Measurements from ENCODE around the gene FRMD7. TPM values are rescaled to one million over a fixed set of nuclear protein-coding genes. Genes with fewer than 3 reads are reported as not detected.

The FRMD7 gene
- total RNA-seq, 4 donors from 2014 or later = not detected

DNA sequence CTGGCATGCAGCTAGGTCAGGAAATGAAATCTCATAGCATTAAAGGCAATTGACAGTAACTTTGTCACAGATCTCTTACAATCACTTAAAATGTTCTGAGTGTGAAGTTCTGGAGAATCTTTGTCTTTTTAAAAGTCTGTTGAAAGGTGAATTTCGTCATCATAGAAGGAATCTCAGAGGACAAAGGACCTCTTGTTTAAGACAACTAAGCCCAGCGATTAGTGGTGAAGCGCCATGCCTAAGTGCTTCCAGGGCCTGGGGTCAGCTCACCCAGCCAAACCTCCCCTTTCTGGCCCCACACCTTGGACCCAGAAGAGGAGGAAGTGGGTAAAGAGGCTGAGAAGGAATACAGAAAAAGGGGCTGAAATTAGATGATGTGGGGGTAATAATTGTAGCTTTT is 8.5 kb downstream of the FRMD7 start:
- intact Hi-C loops (cut with DNase I; ENCODE audit: low total_unique reads) = no loop called here
- DNase-seq = no peak
- TF ChIP-seq POLR2A (IDR thresholded peaks at IDR 0.05) (no peak), EP300 (IDR thresholded peaks at IDR 0.05; ENCODE audit: low read depth) (no peak), POLR2AphosphoS5 (IDR thresholded peaks at IDR 0.05) (no peak)
- TF ChIP-seq, protein P1, sequence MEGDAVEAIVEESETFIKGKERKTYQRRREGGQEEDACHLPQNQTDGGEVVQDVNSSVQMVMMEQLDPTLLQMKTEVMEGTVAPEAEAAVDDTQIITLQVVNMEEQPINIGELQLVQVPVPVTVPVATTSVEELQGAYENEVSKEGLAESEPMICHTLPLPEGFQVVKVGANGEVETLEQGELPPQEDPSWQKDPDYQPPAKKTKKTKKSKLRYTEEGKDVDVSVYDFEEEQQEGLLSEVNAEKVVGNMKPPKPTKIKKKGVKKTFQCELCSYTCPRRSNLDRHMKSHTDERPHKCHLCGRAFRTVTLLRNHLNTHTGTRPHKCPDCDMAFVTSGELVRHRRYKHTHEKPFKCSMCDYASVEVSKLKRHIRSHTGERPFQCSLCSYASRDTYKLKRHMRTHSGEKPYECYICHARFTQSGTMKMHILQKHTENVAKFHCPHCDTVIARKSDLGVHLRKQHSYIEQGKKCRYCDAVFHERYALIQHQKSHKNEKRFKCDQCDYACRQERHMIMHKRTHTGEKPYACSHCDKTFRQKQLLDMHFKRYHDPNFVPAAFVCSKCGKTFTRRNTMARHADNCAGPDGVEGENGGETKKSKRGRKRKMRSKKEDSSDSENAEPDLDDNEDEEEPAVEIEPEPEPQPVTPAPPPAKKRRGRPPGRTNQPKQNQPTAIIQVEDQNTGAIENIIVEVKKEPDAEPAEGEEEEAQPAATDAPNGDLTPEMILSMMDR (IDR thresholded peaks at IDR 0.05) = no peak
- in situ Hi-C loops (cut with MboI; ENCODE audit: low pct_ligation_motif_present in 1 of 4, low pct_unique_long_range_greater_than_20kb in 1 of 4, low sequenced_read_pairs in 3 of 4) = no loop called here
- Histone ChIP-seq H3K36me3 (no peaks in the 10 kb centered on the region), H3K27ac (no peak overlapping the region), H3K9me3 (no peaks in the 10 kb centered on the region), H3K4me3 (no peak overlapping the region), H3K27me3 (no peaks in the 10 kb centered on the region), H3K4me1 (no peaks in the 10 kb centered on the region)
- WGBS, 2 donors (ENCODE audit: low coverage in 1 of 2) = 64% methylated on average over 3 of the region's 3 CpGs; no CpG with 5 or more reads in 1 of the 2 donors

DNA sequence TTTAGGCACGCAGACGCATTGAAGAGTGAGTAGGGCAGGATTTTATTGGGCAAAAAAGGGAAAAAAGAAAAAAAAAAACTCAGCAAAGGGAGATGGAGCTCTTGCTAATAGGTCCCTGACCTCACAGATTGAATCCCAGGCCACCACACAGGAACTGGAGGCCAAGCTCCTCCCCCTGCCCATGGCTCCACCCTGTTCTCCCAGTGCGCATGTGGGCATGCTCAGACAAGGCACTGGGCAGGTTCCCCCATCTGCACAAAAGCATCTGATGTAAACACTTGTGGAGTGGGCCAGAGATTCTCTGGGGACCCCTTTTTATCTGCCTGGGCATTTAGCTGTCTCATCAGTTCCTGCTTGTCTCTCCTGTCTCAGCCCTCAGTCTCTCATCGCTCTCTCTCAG is 9.5 kb downstream of the FRMD7 start:
- in situ Hi-C loops (cut with MboI; ENCODE audit: low pct_ligation_motif_present in 1 of 4, low pct_unique_long_range_greater_than_20kb in 1 of 4, low sequenced_read_pairs in 3 of 4) (no loop called here), intact Hi-C loops (cut with DNase I; ENCODE audit: low total_unique reads) (no loop called here)
- no peak overlapping the region for H3K4me3 ChIP-seq
- no peak overlapping the region for H3K27ac ChIP-seq
- no peaks in the 10 kb centered on the region for H3K36me3 ChIP-seq
- no peak for TF ChIP-seq EP300 (IDR thresholded peaks at IDR 0.05; ENCODE audit: low read depth)
- no peak for TF ChIP-seq POLR2AphosphoS5 (IDR thresholded peaks at IDR 0.05)
- no peak for TF ChIP-seq POLR2A (IDR thresholded peaks at IDR 0.05)
- TF ChIP-seq, protein P1 (IDR thresholded peaks at IDR 0.05) = no peak
- H3K4me1 ChIP-seq = no peaks in the 10 kb centered on the region
- H3K9me3 ChIP-seq = no peaks in the 10 kb centered on the region
- H3K27me3 ChIP-seq = no peaks in the 10 kb centered on the region
- no peak for DNase-seq
- 96% methylated on average over 4 of the region's 4 CpGs; no CpG with 5 or more reads in 1 of the 2 donors for WGBS, 2 donors (ENCODE audit: low coverage in 1 of 2)

DNA sequence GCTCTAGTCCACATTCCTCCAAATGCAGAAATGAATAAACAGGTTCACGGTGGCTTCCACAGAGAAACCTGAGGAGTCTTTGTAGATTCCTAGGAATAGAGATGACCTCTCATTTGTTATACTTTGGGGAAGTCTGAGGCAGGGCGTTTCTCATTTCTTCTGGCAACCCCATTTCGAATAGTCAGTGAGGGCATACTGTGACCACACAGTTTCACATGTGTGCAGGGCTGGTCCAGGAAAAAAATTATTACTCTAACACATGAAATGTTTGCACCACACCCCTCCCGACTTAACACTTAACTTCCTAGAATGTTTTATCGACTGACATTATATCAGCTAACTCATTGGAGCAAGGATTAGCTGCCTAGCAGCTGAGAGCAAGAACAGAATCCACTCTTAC is 12.0 kb downstream of the FRMD7 start:
- intact Hi-C loops (cut with DNase I; ENCODE audit: low total_unique reads) (no loop called here), in situ Hi-C loops (cut with MboI; ENCODE audit: low pct_ligation_motif_present in 1 of 4, low pct_unique_long_range_greater_than_20kb in 1 of 4, low sequenced_read_pairs in 3 of 4) (no loop called here)
- Histone ChIP-seq H3K9me3 (no peaks in the 10 kb centered on the region), H3K4me3 (no peak overlapping the region), H3K4me1 (no peaks in the 10 kb centered on the region), H3K27me3 (no peaks in the 10 kb centered on the region), H3K27ac (no peak overlapping the region), H3K36me3 (no peaks in the 10 kb centered on the region)
- 50 to 62% methylated on average over 2 to 5 of the region's 5 CpGs for WGBS, 2 donors (ENCODE audit: low coverage in 1 of 2)
- TF ChIP-seq, protein P1 (IDR thresholded peaks at IDR 0.05) = no peak
- TF ChIP-seq POLR2A (IDR thresholded peaks at IDR 0.05) = no peak
- no peak for TF ChIP-seq EP300 (IDR thresholded peaks at IDR 0.05; ENCODE audit: low read depth)
- TF ChIP-seq POLR2AphosphoS5 (IDR thresholded peaks at IDR 0.05) = no peak
- DNase-seq = no peak

DNA sequence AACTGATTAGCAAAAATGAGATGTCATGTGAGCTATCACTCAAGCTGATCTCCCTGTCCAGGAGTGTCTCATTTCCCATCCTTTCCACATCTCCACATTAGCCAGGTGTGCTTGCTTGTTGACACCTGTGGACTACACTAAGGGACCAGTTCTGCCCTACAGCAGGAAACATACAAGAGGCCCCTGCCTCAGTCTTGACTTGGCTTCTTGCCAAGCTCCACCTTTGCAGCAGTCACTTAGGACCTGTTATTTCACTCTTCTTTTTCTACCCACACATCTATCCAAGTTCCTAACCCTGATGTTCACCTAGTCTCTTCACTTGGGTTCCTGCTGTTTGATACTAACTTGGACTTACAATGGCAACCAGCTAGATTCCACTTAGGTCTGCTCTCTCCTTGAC is 13.2 kb downstream of the FRMD7 start:
- Histone ChIP-seq H3K4me1 (no peaks in the 10 kb centered on the region), H3K27me3 (no peaks in the 10 kb centered on the region), H3K9me3 (no peaks in the 10 kb centered on the region), H3K4me3 (no peak overlapping the region), H3K27ac (no peak overlapping the region), H3K36me3 (no peaks in the 10 kb centered on the region)
- in situ Hi-C loops (cut with MboI; ENCODE audit: low pct_ligation_motif_present in 1 of 4, low pct_unique_long_range_greater_than_20kb in 1 of 4, low sequenced_read_pairs in 3 of 4) = no loop called here
- TF ChIP-seq POLR2A (IDR thresholded peaks at IDR 0.05) = no peak
- no peak for TF ChIP-seq POLR2AphosphoS5 (IDR thresholded peaks at IDR 0.05)
- TF ChIP-seq EP300 (IDR thresholded peaks at IDR 0.05; ENCODE audit: low read depth) = no peak
- no peak for DNase-seq
- intact Hi-C loops (cut with DNase I; ENCODE audit: low total_unique reads) = no loop called here

DNA sequence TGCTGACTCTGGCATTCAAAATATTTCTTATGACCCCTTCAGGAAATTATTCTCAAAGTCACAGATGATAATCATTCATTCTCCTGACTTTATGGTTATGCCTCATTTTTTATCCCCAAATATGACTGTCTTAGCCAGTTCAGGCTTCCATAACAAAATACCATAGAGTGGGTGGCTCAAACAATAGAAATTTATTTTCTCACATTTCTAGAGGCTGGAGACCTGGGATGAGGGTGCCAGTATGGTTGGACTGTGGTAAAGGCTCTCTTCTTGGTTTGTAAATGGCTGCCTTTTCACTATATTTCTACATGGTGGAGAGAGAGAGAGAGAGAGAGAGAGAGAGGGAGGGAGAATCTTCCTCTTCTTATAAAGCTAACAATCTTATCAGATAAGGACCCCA is 20.5 kb downstream of the FRMD7 start:
- Histone ChIP-seq H3K9me3 (no peaks in the 10 kb centered on the region), H3K4me1 (no peaks in the 10 kb centered on the region), H3K4me3 (no peak overlapping the region), H3K27ac (no peak overlapping the region), H3K27me3 (no peaks in the 10 kb centered on the region), H3K36me3 (no peaks in the 10 kb centered on the region)
- TF ChIP-seq POLR2A (IDR thresholded peaks at IDR 0.05) (no peak), EP300 (IDR thresholded peaks at IDR 0.05; ENCODE audit: low read depth) (no peak), POLR2AphosphoS5 (IDR thresholded peaks at IDR 0.05) (no peak)
- TF ChIP-seq, protein P1 (IDR thresholded peaks at IDR 0.05) = no peak
- intact Hi-C loops (cut with DNase I; ENCODE audit: low total_unique reads) = no loop called here
- in situ Hi-C loops (cut with MboI; ENCODE audit: low pct_ligation_motif_present in 1 of 4, low pct_unique_long_range_greater_than_20kb in 1 of 4, low sequenced_read_pairs in 3 of 4) = no loop called here
- no peak for DNase-seq

Measured in transverse colon (tissue), 4 donors.